K562 (cell line): ENCODE results near the gene TCF4. TPM values are rescaled to one million over a fixed set of nuclear protein-coding genes. Genes with fewer than 3 reads are reported as not detected.

Experiments
- ATAC-seq: fragments of 200-7000 bp; cut with Tn5 transposase; 3 replicates; pipeline ENCODE4 v1.9.1; 2020; ENCODE audit warnings: moderate library complexity
- BruUV-seq: library from RNA; stranded (reverse); fragments of 400-500 nt; replicated peaks from 2 replicates; lab custom pipeline; 2021; lab: Mats Ljungman, UMichigan
- CTCF ChIA-PET: fragments of 300-600 bp; formaldehyde crosslinking; extraction: SDS; loops from one replicate; lab custom pipeline; 2021; ENCODE audit warnings: low intra/inter-chr PET ratio; lab: Yijun Ruan, JAX
- POLR2A ChIA-PET: fragments of 300-600, 350-650 bp; sonication (Branson Sonifier 250); formaldehyde crosslinking; extraction: SDS; loops from one replicate; lab custom pipeline; 2021; ENCODE audit warnings: antibody characterized with exemption, inconsistent platforms; lab: Yijun Ruan, JAX
- DNase-seq, 4 experiments: peaks; one replicate each; pipeline versions ENCODE4 v3.0.0 to v3.0.0-alpha.2; 2011 to 2018; ENCODE audit warnings: low spot score in 3 of 4, mixed read lengths in 3 of 4; ENCODE audit errors: extremely low read depth in 1 of 4
- FAIRE-seq: peaks from 2 replicates; lab custom pipeline; 2011; peaks lifted over from hg19 to GRCh38; lab: Jason Lieb, UNC
- H2AFZ ChIP-seq: 2 replicates; pipeline ENCODE4 v1.6.0; 2011; ENCODE audit warnings: low read depth, low read length, control low read depth, inconsistent platforms
- H3K27ac ChIP-seq: fragments of 200-600 bp; 3 replicates; pipeline ENCODE4 v1.8.0; 2011; ENCODE audit warnings: low read depth, mild to moderate bottlenecking, control low read depth, inconsistent platforms, low read length, moderate library complexity, mixed read lengths; ENCODE audit errors: extremely low read depth
- H3K27me3 ChIP-seq, 2 experiments: fragments of 300-600 bp in 1 of 2; 2 replicates in 1 of 2; 3 replicates in 1 of 2; pipeline versions ENCODE4 v1.6.0 to v1.8.0; 2011; ENCODE audit warnings: inconsistent platforms in 2 of 2, low read length in 2 of 2, mild to moderate bottlenecking in 1 of 2, mixed read lengths in 1 of 2, moderate library complexity in 1 of 2; ENCODE audit not compliant: control insufficient read depth in 2 of 2, insufficient read depth in 2 of 2
- H3K36me3 ChIP-seq: fragments of 300-600 bp; 3 replicates; pipeline ENCODE4 v1.8.0; 2011; ENCODE audit warnings: mild to moderate bottlenecking, low read length, inconsistent platforms; ENCODE audit not compliant: control insufficient read depth, insufficient read depth
- H3K4me1 ChIP-seq, 2 experiments: fragments of 200-600 bp in 1 of 2; replicated peaks in 1 of 2; 2 replicates in 1 of 2; 3 replicates in 1 of 2; pipeline versions ENCODE4 v1.5.1 to v1.8.0; 2011; ENCODE audit warnings: inconsistent platforms in 2 of 2, low read length in 2 of 2, mild to moderate bottlenecking in 1 of 2, mixed read lengths in 1 of 2, moderate library complexity in 1 of 2; ENCODE audit not compliant: control insufficient read depth in 2 of 2, insufficient read depth in 2 of 2
- H3K4me2 ChIP-seq: 2 replicates; pipeline ENCODE4 v1.6.1; 2011; ENCODE audit warnings: low read length, control low read depth, inconsistent platforms, mixed read lengths; ENCODE audit not compliant: insufficient read depth
- H3K4me3 ChIP-seq: fragments of 200-600 bp; sonication (generic), shearing (Covaris generic); 2 replicates; pipeline ENCODE4 v1.5.1; 2016; ENCODE audit warnings: control low read depth, inconsistent platforms
- H3K79me2 ChIP-seq: fragments of 200-600 bp; 3 replicates; pipeline ENCODE4 v1.8.0; 2011; ENCODE audit warnings: low read length, inconsistent platforms; ENCODE audit not compliant: control insufficient read depth, insufficient read depth
- H3K9ac ChIP-seq, 2 experiments: 2 replicates each; pipeline versions ENCODE4 v1.6.0 to v1.6.1; 2011; ENCODE audit warnings: low read depth in 2 of 2, low read length in 2 of 2, control low read depth in 1 of 2, inconsistent platforms in 1 of 2, mild to moderate bottlenecking in 1 of 2, mixed read lengths in 1 of 2; ENCODE audit not compliant: insufficient read depth in 1 of 2
- H3K9me1 ChIP-seq: one replicate; pipeline ENCODE4 v1.6.0; 2011; ENCODE audit warnings: inconsistent platforms, mild to moderate bottlenecking, low read length, moderate library complexity; ENCODE audit not compliant: control insufficient read depth, insufficient read depth
- H3K9me3 ChIP-seq: replicated peaks from 2 replicates; pipeline ENCODE4 v1.5.1; 2011; ENCODE audit warnings: low read depth, low read length, inconsistent platforms; ENCODE audit not compliant: control insufficient read depth, insufficient read depth
- H4K20me1 ChIP-seq: replicated peaks from 2 replicates; pipeline ENCODE4 v1.6.1; 2011; ENCODE audit warnings: low read length, inconsistent platforms, mixed read lengths; ENCODE audit not compliant: control insufficient read depth, insufficient read depth
- BRD4 ChIP-seq: fragments of 200-600 bp; sonication (generic); IDR thresholded peaks from 2 replicates; pipeline ENCODE4 v1.6.1; 2017; ENCODE audit warnings: inconsistent platforms
- DMBX1 ChIP-seq: fragments of 250-450 bp; sonication (Bioruptor Pico); IDR thresholded peaks from 2 replicates; pipeline ENCODE4 v1.8.0; 2022; ENCODE audit warnings: inconsistent platforms, mild to moderate bottlenecking, moderate library complexity, borderline replicate concordance
- NELFE ChIP-seq: IDR thresholded peaks from 2 replicates; pipeline ENCODE4 v1.6.1; 2011; ENCODE audit warnings: mild to moderate bottlenecking; ENCODE audit not compliant: insufficient read depth, insufficient read length
- PHB2 ChIP-seq: fragments of 450-650 bp; IDR thresholded peaks from 2 replicates; pipeline ENCODE4 v1.6.1; 2017; ENCODE audit warnings: low read depth
- RAD21 ChIP-seq, 2 experiments: fragments of 250-450 bp in 1 of 2; fragments of 450-650 bp in 1 of 2; sonication (Bioruptor Pico) in 1 of 2; formaldehyde crosslinking in 1 of 2; IDR thresholded peaks in 1 of 2; conservative IDR thresholded peaks in 1 of 2; 2 replicates each; pipeline versions ENCODE4 v1.4.0 to v1.8.0; 2020 to 2022; ENCODE audit warnings: mild to moderate bottlenecking in 2 of 2, moderate library complexity in 1 of 2
- RUNX1 ChIP-seq: sonication (generic); IDR thresholded peaks from 2 replicates; pipeline ENCODE4 v1.6.1; 2016; ENCODE audit warnings: antibody characterized with exemption, low read depth
- SMAD4 ChIP-seq: fragments of 250-450 bp; sonication (Bioruptor Pico); conservative IDR thresholded peaks from 2 replicates; pipeline ENCODE4 v1.8.0; 2021; ENCODE audit warnings: inconsistent platforms, mild to moderate bottlenecking, moderate library complexity
- TBL1XR1 ChIP-seq, 2 experiments: IDR thresholded peaks; 2 replicates each; pipeline ENCODE4 v1.6.1; 2012; ENCODE audit warnings: improper control_type of control experiment in 2 of 2, low read length in 2 of 2, mild to moderate bottlenecking in 1 of 2
- TGIF2 ChIP-seq: sonication (generic); formaldehyde crosslinking; IDR thresholded peaks from 2 replicates; pipeline ENCODE4 v1.8.1; 2022; ENCODE audit warnings: mild to moderate bottlenecking, missing genetic modification reagents, moderate library complexity
- ZNF232 ChIP-seq: sonication (generic); formaldehyde crosslinking; IDR thresholded peaks from 2 replicates; pipeline ENCODE4 v1.8.0; 2022; ENCODE audit warnings: mild to moderate bottlenecking, missing genetic modification reagents
- ZNF551 ChIP-seq: fragments of 250-450 bp; sonication (Bioruptor Pico); IDR thresholded peaks from 2 replicates; pipeline ENCODE4 v1.5.0; 2021; ENCODE audit warnings: mild to moderate bottlenecking, moderate library complexity
- WGBS: fragments of 100-300 bp; shearing (Covaris generic); methylation state at CpG from one replicate; pipeline ENCODE4 v1.1.6; 2016; ENCODE audit warnings: low coverage, mixed read lengths; ENCODE audit not compliant: insufficient coverage; ENCODE audit errors: missing lambda C conversion rate; 5-methylcytosine and 5-hydroxymethylcytosine counted together
- in situ Hi-C: fragments of 300-500 bp; cut with MboI; formaldehyde crosslinking; loops from 4 replicates; pipeline ENCODE4 v1.15.0; 2018; ENCODE audit warnings: inconsistent platforms, mixed read lengths
- intact Hi-C: fragments of 100-400 bp; cut with micrococcal nuclease; formaldehyde crosslinking; loops from 2 replicates; pipeline ENCODE4 v1.14.2; 2022
- polyA plus RNA-seq, 8 experiments: library from polyadenylated mRNA; depleted of rRNA in 4 of 8; stranded (reverse) in 5 of 8; unstranded in 3 of 8; fragments of >200 nt; fragmentation: Nextera tagmentation in 2 of 8; fragmentation: Illumina TruSeq in 1 of 8; extraction: Ambion mirVana in 2 of 8; extraction: Trizol in 1 of 8; gene quantifications; 2 replicates each; pipeline versions ENCODE4 v1.2.1 to v1.2.3, GENCODE V29; 2011 to 2014; ENCODE audit warnings: inconsistent platforms in 1 of 8, missing spikeins in 1 of 8
- total RNA-seq, 7 experiments: library from RNA; depleted of rRNA in 6 of 7; stranded (reverse); fragments of >200 nt in 6 of 7; fragmentation: Illumina TruSeq in 2 of 7; extraction: Trizol in 2 of 7; gene quantifications; 2 replicates each; pipeline versions ENCODE4 v1.2.1 to v1.2.3, GENCODE V29; 2011 to 2021; ENCODE audit warnings: low replicate concordance in 1 of 7
- TF ChIP-seq, protein P1 (sequence below), 2 experiments: IDR thresholded peaks; 2 replicates each; pipeline ENCODE4 v1.6.1; 2012; ENCODE audit warnings: improper control_type of control experiment in 2 of 2, low read depth in 2 of 2, low read length in 2 of 2, borderline replicate concordance in 1 of 2
- TF ChIP-seq, protein P2 (sequence below): fragments of 450-650 bp; IDR thresholded peaks from 2 replicates; pipeline ENCODE4 v1.6.1; 2014; ENCODE audit warnings: low read depth, mild to moderate bottlenecking, moderate library complexity, borderline replicate concordance
- TF ChIP-seq, protein P3 (sequence below): fragments of 250-450 bp; sonication (Bioruptor Pico); IDR thresholded peaks from 2 replicates; pipeline ENCODE4 v1.8.0; 2022; ENCODE audit warnings: moderate library complexity, mild to moderate bottlenecking, inconsistent platforms

TCF4 gene
- total and polyA plus RNA-seq, 9 of the 15 experiments (the other 6 are each of a cell fraction or from before 2014, with no cell fraction given) = 4.8 to 24.7 (median 15.2) TPM

DNA sequence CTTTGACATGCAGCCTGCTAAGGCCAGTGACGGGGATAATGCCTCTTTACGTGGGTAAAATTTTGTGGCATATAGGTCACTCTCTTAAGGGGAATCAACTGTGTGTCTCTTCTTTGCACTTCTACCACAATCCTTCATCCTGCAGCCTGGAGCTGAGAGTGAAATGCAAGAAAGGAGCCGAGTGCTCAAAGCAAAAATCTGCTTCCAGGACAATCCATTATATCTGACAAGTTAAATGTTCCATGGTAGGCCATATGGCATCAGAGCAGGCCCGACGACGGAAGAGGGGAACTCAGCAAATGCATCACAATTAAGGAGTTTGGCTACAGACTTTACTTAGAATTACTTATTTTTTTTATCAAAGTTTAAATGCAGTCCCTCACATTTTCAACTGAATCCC is 171.2 kb downstream of the TCF4 start:
- peaks cover 0 to 2% of the 10 kb centered on the region in 2 experiments; a peak in 1 of 5 replicates for H3K4me1 ChIP-seq
- no peaks in the 10 kb centered on the region for H3K9me1 ChIP-seq
- in situ Hi-C loops = loop anchor here (10.0 kb wide), 1 partner anchor 358 kb away; no protein-coding TSS in a partner anchor
- H3K9ac ChIP-seq = no peak overlapping the region
- no peak overlapping the region for H2AFZ ChIP-seq
- FAIRE-seq (no peak), DNase-seq (no peak), ATAC-seq (no peak)
- intact Hi-C loops = loop anchor here (5.0 to 10.0 kb wide), 3 partner anchors 106 to 448 kb away; no protein-coding TSS in a partner anchor
- ChIA-PET POLR2A (no interaction called here), CTCF (interaction anchor here (2.1 kb wide), 1 partner anchor 367 kb away, joined by 8 read pairs; no protein-coding TSS in a partner anchor)
- H3K9me3 ChIP-seq = no peaks in the 10 kb centered on the region
- H3K4me2 ChIP-seq = no peak overlapping the region
- no peak overlapping the region for H3K27ac ChIP-seq
- no peaks in the 10 kb centered on the region for H3K36me3 ChIP-seq
- H3K27me3 ChIP-seq = no peaks in the 10 kb centered on the region
- no peaks in the 10 kb centered on the region; the same call in 2 of the 3 replicates for H3K79me2 ChIP-seq
- no peak for TF ChIP-seq RUNX1
- TF ChIP-seq BRD4 = no peak
- no peak for TF ChIP-seq TGIF2 (CRISPR knock-in tag)
- TF ChIP-seq ZNF232 (CRISPR knock-in tag) = no peak
- TF ChIP-seq TBL1XR1 (IDR thresholded peaks at IDR 0.05; ENCODE audit: low read length in 2 of 2) = no peak
- no peak for TF ChIP-seq DMBX1 (CRISPR knock-in tag)
- TF ChIP-seq, protein P1, sequence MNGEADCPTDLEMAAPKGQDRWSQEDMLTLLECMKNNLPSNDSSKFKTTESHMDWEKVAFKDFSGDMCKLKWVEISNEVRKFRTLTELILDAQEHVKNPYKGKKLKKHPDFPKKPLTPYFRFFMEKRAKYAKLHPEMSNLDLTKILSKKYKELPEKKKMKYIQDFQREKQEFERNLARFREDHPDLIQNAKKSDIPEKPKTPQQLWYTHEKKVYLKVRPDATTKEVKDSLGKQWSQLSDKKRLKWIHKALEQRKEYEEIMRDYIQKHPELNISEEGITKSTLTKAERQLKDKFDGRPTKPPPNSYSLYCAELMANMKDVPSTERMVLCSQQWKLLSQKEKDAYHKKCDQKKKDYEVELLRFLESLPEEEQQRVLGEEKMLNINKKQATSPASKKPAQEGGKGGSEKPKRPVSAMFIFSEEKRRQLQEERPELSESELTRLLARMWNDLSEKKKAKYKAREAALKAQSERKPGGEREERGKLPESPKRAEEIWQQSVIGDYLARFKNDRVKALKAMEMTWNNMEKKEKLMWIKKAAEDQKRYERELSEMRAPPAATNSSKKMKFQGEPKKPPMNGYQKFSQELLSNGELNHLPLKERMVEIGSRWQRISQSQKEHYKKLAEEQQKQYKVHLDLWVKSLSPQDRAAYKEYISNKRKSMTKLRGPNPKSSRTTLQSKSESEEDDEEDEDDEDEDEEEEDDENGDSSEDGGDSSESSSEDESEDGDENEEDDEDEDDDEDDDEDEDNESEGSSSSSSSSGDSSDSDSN (IDR thresholded peaks at IDR 0.05; ENCODE audit: borderline replicate concordance in 1 of 2, low read depth in 2 of 2, low read length in 2 of 2) = no peak
- TF ChIP-seq, protein P2, sequence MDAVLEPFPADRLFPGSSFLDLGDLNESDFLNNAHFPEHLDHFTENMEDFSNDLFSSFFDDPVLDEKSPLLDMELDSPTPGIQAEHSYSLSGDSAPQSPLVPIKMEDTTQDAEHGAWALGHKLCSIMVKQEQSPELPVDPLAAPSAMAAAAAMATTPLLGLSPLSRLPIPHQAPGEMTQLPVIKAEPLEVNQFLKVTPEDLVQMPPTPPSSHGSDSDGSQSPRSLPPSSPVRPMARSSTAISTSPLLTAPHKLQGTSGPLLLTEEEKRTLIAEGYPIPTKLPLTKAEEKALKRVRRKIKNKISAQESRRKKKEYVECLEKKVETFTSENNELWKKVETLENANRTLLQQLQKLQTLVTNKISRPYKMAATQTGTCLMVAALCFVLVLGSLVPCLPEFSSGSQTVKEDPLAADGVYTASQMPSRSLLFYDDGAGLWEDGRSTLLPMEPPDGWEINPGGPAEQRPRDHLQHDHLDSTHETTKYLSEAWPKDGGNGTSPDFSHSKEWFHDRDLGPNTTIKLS = no peak
- TF ChIP-seq NELFE = no peak
- TF ChIP-seq SMAD4 = no peak
- TF ChIP-seq PHB2 = no peak
- TF ChIP-seq ZNF551 (CRISPR knock-in tag) = no peak
- TF ChIP-seq RAD21 (CRISPR knock-in tag; conservative IDR thresholded peaks at IDR 0.05 in 1 of 2, IDR thresholded peaks at IDR 0.05 in 1 of 2) = no peak
- TF ChIP-seq, protein P3, sequence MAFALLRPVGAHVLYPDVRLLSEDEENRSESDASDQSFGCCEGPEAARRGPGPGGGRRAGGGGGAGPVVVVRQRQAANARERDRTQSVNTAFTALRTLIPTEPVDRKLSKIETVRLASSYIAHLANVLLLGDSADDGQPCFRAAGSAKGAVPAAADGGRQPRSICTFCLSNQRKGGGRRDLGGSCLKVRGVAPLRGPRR = no peak
- no TSS peak for BruUV-seq
- no peak overlapping the region for H3K4me3 ChIP-seq
- H4K20me1 ChIP-seq = no peaks in the 10 kb centered on the region
- 84% methylated on average over 6 of the region's 6 CpGs for WGBS
